Measurements from ENCODE around the gene PELI2.

The PELI2 gene

GRCh38 chr14:56334458-56334857 is 216.2 kb downstream of the PELI2 start:
- Histone ChIP-seq H3K9me3 (ENCODE audit: control insufficient read depth, insufficient read depth, low read depth, low read length) (no peaks in the 10 kb centered on the region), H3K27ac (ENCODE audit: extremely low read depth, low read depth, low read length) (no peak overlapping the region), H3K36me3 (ENCODE audit: control insufficient read depth in 2 of 2, insufficient read depth in 1 of 2, low read length in 2 of 2) (no peaks in the 10 kb centered on the region), H3K4me1 (ENCODE audit: control insufficient read depth, insufficient read depth, low read length) (no peaks in the 10 kb centered on the region), H3K4me3 (ENCODE audit: low read depth, low read length) (no peak overlapping the region)
- POLR2A ChIA-PET = no interaction called here
- TF ChIP-seq, protein P1, sequence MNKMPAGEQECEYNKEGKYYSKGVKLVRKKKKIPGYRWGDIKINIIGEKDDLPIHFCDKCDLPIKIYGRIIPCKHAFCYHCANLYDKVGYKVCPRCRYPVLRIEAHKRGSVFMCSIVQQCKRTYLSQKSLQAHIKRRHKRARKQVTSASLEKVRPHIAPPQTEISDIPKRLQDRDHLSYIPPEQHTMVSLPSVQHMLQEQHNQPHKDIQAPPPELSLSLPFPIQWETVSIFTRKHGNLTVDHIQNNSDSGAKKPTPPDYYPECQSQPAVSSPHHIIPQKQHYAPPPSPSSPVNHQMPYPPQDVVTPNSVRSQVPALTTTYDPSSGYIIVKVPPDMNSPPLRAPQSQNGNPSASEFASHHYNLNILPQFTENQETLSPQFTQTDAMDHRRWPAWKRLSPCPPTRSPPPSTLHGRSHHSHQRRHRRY (tag by site-specific recombination; IDR thresholded peaks at IDR 0.05) = no peak
- TF ChIP-seq ZNF10 (tag by site-specific recombination; IDR thresholded peaks at IDR 0.05) (no peak), REPIN1 (tag by site-specific recombination; IDR thresholded peaks at IDR 0.05; ENCODE audit: low read depth) (no peak), GLI4 (tag by site-specific recombination; IDR thresholded peaks at IDR 0.05) (no peak), ZBTB1 (tag by site-specific recombination; IDR thresholded peaks at IDR 0.05) (no peak), ZFP37 (tag by site-specific recombination; IDR thresholded peaks at IDR 0.05) (no peak), ZNF449 (tag by site-specific recombination; IDR thresholded peaks at IDR 0.05) (no peak), BCL11A (tag by site-specific recombination; IDR thresholded peaks at IDR 0.05; ENCODE audit: low read depth) (no peak), ZSCAN23 (tag by site-specific recombination; IDR thresholded peaks at IDR 0.05) (no peak), ZNF324 (tag by site-specific recombination; IDR thresholded peaks at IDR 0.05) (no peak)
- TF ChIP-seq, protein P2, sequence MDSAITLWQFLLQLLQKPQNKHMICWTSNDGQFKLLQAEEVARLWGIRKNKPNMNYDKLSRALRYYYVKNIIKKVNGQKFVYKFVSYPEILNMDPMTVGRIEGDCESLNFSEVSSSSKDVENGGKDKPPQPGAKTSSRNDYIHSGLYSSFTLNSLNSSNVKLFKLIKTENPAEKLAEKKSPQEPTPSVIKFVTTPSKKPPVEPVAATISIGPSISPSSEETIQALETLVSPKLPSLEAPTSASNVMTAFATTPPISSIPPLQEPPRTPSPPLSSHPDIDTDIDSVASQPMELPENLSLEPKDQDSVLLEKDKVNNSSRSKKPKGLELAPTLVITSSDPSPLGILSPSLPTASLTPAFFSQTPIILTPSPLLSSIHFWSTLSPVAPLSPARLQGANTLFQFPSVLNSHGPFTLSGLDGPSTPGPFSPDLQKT (IDR thresholded peaks at IDR 0.05; ENCODE audit: borderline replicate concordance, low read depth, low read length) = no peak
- TF ChIP-seq, protein P3, sequence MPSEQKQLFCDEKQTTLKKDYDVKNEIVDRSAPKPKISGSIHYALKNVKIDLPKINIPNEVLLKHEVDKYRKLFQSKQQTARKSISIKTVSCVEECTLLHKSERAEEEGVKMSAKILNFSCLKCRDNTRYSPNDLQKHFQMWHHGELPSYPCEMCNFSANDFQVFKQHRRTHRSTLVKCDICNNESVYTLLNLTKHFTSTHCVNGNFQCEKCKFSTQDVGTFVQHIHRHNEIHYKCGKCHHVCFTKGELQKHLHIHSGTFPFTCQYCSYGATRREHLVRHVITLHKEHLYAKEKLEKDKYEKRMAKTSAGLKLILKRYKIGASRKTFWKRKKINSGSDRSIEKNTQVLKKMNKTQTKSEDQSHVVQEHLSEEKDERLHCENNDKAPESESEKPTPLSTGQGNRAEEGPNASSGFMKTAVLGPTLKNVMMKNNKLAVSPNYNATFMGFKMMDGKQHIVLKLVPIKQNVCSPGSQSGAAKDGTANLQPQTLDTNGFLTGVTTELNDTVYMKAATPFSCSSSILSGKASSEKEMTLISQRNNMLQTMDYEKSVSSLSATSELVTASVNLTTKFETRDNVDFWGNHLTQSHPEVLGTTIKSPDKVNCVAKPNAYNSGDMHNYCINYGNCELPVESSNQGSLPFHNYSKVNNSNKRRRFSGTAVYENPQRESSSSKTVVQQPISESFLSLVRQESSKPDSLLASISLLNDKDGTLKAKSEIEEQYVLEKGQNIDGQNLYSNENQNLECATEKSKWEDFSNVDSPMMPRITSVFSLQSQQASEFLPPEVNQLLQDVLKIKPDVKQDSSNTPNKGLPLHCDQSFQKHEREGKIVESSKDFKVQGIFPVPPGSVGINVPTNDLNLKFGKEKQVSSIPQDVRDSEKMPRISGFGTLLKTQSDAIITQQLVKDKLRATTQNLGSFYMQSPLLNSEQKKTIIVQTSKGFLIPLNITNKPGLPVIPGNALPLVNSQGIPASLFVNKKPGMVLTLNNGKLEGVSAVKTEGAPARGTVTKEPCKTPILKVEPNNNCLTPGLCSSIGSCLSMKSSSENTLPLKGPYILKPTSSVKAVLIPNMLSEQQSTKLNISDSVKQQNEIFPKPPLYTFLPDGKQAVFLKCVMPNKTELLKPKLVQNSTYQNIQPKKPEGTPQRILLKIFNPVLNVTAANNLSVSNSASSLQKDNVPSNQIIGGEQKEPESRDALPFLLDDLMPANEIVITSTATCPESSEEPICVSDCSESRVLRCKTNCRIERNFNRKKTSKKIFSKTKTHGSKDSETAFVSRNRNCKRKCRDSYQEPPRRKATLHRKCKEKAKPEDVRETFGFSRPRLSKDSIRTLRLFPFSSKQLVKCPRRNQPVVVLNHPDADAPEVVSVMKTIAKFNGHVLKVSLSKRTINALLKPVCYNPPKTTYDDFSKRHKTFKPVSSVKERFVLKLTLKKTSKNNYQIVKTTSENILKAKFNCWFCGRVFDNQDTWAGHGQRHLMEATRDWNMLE (tag by site-specific recombination; conservative IDR thresholded peaks at IDR 0.05; ENCODE audit: low read depth) = no peak
- CTCF ChIA-PET = interaction anchor here (0.7 to 1.2 kb wide), 2 partner anchors 603 to 1207 kb away, joined by 3 read pairs; no protein-coding TSS in a partner anchor

- Histone ChIP-seq H3K4me1 (ENCODE audit: control insufficient read depth, insufficient read depth, low read length) (no peaks in the 10 kb centered on the region), H3K9me3 (ENCODE audit: control insufficient read depth, insufficient read depth, low read depth, low read length) (no peaks in the 10 kb centered on the region), H3K36me3 (ENCODE audit: control insufficient read depth in 2 of 2, insufficient read depth in 1 of 2, low read length in 2 of 2) (no peaks in the 10 kb centered on the region), H3K27ac (ENCODE audit: extremely low read depth, low read depth, low read length) (no peak overlapping the region), H3K4me3 (ENCODE audit: low read depth, low read length) (no peak overlapping the region)
- CTCF ChIA-PET = interaction anchor here (0.6 kb wide), 1 partner anchor 245 kb away, joined by 3 read pairs; no protein-coding TSS in a partner anchor
- POLR2A ChIA-PET = no interaction called here
- TF ChIP-seq, protein P4, sequence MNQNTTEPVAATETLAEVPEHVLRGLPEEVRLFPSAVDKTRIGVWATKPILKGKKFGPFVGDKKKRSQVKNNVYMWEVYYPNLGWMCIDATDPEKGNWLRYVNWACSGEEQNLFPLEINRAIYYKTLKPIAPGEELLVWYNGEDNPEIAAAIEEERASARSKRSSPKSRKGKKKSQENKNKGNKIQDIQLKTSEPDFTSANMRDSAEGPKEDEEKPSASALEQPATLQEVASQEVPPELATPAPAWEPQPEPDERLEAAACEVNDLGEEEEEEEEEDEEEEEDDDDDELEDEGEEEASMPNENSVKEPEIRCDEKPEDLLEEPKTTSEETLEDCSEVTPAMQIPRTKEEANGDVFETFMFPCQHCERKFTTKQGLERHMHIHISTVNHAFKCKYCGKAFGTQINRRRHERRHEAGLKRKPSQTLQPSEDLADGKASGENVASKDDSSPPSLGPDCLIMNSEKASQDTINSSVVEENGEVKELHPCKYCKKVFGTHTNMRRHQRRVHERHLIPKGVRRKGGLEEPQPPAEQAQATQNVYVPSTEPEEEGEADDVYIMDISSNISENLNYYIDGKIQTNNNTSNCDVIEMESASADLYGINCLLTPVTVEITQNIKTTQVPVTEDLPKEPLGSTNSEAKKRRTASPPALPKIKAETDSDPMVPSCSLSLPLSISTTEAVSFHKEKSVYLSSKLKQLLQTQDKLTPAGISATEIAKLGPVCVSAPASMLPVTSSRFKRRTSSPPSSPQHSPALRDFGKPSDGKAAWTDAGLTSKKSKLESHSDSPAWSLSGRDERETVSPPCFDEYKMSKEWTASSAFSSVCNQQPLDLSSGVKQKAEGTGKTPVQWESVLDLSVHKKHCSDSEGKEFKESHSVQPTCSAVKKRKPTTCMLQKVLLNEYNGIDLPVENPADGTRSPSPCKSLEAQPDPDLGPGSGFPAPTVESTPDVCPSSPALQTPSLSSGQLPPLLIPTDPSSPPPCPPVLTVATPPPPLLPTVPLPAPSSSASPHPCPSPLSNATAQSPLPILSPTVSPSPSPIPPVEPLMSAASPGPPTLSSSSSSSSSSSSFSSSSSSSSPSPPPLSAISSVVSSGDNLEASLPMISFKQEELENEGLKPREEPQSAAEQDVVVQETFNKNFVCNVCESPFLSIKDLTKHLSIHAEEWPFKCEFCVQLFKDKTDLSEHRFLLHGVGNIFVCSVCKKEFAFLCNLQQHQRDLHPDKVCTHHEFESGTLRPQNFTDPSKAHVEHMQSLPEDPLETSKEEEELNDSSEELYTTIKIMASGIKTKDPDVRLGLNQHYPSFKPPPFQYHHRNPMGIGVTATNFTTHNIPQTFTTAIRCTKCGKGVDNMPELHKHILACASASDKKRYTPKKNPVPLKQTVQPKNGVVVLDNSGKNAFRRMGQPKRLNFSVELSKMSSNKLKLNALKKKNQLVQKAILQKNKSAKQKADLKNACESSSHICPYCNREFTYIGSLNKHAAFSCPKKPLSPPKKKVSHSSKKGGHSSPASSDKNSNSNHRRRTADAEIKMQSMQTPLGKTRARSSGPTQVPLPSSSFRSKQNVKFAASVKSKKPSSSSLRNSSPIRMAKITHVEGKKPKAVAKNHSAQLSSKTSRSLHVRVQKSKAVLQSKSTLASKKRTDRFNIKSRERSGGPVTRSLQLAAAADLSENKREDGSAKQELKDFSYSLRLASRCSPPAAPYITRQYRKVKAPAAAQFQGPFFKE (tag by site-specific recombination; IDR thresholded peaks at IDR 0.05; ENCODE audit: borderline replicate concordance) = no peak
- TF ChIP-seq, protein P5, sequence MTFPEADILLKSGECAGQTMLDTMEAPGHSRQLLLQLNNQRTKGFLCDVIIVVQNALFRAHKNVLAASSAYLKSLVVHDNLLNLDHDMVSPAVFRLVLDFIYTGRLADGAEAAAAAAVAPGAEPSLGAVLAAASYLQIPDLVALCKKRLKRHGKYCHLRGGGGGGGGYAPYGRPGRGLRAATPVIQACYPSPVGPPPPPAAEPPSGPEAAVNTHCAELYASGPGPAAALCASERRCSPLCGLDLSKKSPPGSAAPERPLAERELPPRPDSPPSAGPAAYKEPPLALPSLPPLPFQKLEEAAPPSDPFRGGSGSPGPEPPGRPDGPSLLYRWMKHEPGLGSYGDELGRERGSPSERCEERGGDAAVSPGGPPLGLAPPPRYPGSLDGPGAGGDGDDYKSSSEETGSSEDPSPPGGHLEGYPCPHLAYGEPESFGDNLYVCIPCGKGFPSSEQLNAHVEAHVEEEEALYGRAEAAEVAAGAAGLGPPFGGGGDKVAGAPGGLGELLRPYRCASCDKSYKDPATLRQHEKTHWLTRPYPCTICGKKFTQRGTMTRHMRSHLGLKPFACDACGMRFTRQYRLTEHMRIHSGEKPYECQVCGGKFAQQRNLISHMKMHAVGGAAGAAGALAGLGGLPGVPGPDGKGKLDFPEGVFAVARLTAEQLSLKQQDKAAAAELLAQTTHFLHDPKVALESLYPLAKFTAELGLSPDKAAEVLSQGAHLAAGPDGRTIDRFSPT (tag by site-specific recombination; IDR thresholded peaks at IDR 0.05) = no peak
- no peak for TF ChIP-seq ZNF146 (tag by site-specific recombination; IDR thresholded peaks at IDR 0.05)
- TF ChIP-seq SALL2 (tag by site-specific recombination; IDR thresholded peaks at IDR 0.05; ENCODE audit: borderline replicate concordance) = no peak
These were observed 220.5 kb downstream of the PELI2 start for GRCh38 chr14:56338674-56339073.
